Tongue (tissue), 2 donors: Measurements from ENCODE around the gene VPS13D. TPM values are rescaled to one million over a fixed set of nuclear protein-coding genes. Genes with fewer than 3 reads are reported as not detected.
A peak's percentile ranks its signal among the peaks of the same experiment; 100 is the strongest.

ENCODE experiments used
- DNase-seq: peaks from one replicate; pipeline ENCODE4 v3.0.0-alpha.2; 2015
- total RNA-seq: library from RNA; depleted of rRNA; stranded (reverse); fragments of >200 nt; gene quantifications from one replicate; pipeline ENCODE4 v1.2.3, GENCODE V29; 2014

VPS13D gene
- total RNA-seq, 1 donor from 2014 or later: 74.1 TPM

- no peak for DNase-seq
Observed at GRCh38 chr1:12229386-12229834, 420 bp upstream of the VPS13D start.

GRCh38 chr1:12230549-12231275, 882 bp downstream of the VPS13D start:
- DNase-seq: peak; percentile 28

GRCh38 chr1:12231276-12231595, 1.4 kb downstream of the VPS13D start:
- no peak for DNase-seq

- DNase-seq: no peak
Observed at GRCh38 chr1:12232221-12232620, 2.4 kb downstream of the VPS13D start.

GRCh38 chr1:12244078-12244477, 14.2 kb downstream of the VPS13D start:
- peak; percentile 9 for DNase-seq

GRCh38 chr1:12244585-12244984, 14.8 kb downstream of the VPS13D start:
- no peak for DNase-seq

GRCh38 chr1:12245116-12245515, 15.3 kb downstream of the VPS13D start:
- no peak for DNase-seq

GRCh38 chr1:12245733-12246132, 15.9 kb downstream of the VPS13D start:
- DNase-seq: no peak

GRCh38 chr1:12246584-12246983, 16.8 kb downstream of the VPS13D start:
- DNase-seq: no peak

GRCh38 chr1:12249181-12249580, 19.4 kb downstream of the VPS13D start:
- no peak for DNase-seq

- DNase-seq: no peak
Observed at GRCh38 chr1:12249748-12250147, 19.9 kb downstream of the VPS13D start.

- DNase-seq: no peak
Observed at GRCh38 chr1:12251442-12251841, 21.6 kb downstream of the VPS13D start.

GRCh38 chr1:12255913-12256312, 26.1 kb downstream of the VPS13D start:
- DNase-seq: no peak

- DNase-seq: no peak
Observed at GRCh38 chr1:12258272-12258671, 28.4 kb downstream of the VPS13D start.

GRCh38 chr1:12269351-12269750, 39.5 kb downstream of the VPS13D start:
- no peak for DNase-seq

GRCh38 chr1:12271033-12271432, 41.2 kb downstream of the VPS13D start:
- DNase-seq: no peak

GRCh38 chr1:12272770-12273169, 42.9 kb downstream of the VPS13D start:
- no peak for DNase-seq

GRCh38 chr1:12275370-12275769, 45.5 kb downstream of the VPS13D start:
- peak; percentile 40 for DNase-seq

- peak; percentile 57 for DNase-seq
Observed at GRCh38 chr1:12276225-12276624, 46.4 kb downstream of the VPS13D start.

- DNase-seq: no peak
Observed at GRCh38 chr1:12279003-12279402, 49.2 kb downstream of the VPS13D start.

- DNase-seq: no peak
Observed at GRCh38 chr1:12279728-12280464, 50.1 kb downstream of the VPS13D start.

GRCh38 chr1:12282142-12282541, 52.3 kb downstream of the VPS13D start:
- no peak for DNase-seq

- DNase-seq: no peak
Observed at GRCh38 chr1:12284486-12284885, 54.7 kb downstream of the VPS13D start.
